ENCODE results near the gene HCFC1R1.
A peak's percentile ranks its signal among the peaks of the same experiment; 100 is the strongest.

The HCFC1R1 gene

DNA sequence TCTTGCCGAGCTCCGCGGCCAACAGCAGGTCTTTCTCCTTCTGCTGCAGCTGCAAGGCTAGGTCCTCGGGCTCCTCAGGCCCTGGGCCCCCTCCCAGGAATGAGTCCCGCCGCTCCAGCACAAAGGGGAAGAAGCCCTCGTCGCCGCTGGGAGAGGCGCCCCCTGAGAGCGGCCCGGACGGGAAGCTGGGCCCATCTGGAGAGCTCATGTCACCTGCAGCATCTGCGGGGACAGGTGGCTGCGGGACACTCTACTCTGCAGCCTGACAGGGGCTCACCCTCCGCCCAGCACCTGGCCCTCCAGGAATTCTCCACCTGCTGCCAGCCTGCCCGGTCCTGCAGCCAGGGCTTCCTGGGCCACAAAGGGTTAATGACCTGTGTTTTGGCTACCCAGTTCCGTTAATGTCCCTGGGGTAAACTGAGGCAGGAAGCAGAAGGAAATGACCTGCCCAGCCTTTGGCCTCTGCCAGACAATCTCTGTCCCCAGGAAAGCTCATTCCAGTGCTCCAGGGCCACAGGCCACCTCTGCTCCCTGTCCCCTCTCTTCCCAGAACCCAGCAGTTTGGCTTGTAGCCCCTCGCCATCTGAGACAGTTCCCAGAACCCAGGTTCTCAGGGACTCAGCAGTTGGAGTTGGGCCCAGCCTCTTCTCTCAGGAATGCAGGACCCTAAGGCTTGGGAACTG is 11.7 kb upstream of the HCFC1R1 start:
- DNase-seq = no peak

DNA sequence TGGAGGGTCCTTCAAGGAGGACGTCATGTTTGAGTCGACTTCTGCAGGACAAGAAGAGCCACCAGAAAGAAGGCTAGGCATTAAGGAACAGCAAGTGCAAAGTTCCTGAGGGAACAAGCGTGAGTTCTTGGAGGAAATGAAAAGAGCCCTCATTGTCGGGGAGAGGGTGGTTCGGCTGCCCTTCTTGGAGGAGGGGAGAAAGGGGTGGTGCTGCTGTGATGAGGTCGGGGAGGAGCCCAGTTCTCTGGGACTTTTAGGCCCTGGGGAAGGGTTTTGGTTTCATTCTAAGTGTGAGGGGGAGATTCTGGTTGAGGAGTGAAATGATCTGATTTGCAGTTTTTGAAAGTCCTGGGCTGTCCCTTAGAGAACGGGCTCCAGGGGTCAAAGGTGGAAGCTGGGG is 8.9 kb upstream of the HCFC1R1 start:
- no peak for DNase-seq

DNA sequence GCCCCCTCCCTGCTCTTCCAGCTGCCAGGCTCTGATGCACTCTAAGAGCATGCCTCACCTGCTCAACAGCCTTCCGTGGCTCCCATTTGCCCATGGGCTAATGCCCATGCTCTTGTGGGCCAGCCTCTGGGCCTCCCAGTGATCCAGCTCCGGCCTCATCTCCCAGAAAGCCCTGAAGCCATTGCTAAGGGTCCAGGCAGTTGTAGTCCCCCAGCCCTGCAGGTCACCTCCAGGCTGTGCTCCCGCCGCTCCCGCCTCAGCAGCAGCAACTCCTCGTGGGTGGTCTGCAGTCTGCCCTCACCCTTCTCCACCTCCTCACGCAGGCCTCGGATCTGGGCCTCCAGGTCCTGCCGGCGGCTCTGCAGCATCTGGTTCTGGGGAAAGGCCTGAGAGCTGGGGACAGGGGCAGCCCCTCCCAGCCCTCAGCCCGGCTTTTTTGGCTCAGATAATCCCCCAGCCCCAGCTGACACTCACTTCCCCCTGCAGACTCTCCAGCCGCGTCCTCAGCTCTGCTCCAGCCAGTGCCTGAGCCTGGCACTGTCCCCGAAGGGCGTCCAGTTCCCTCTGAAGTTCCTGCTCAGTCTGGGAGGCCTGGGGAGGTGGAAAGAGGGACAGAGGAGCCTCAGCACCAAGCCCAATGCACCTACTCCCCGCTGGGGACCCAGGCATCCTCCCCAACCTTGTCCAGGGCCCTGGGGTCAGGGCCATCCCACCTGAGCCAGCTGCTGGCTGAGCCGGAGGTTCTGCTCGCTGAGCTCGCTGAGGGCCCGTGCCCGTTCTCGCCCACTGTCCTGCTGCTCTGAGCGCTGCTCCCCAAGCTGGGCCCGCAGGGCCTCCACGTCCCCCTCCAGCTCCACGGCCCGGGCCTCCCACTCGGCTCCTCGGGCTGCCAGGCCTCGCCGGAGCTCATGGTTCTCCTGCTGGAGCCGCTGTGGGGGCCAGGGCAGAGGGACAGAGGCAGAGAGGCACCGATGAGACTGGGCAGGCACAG is 6.8 kb upstream of the HCFC1R1 start:
- DNase-seq = no peak

GRCh38 chr16:3029491-3030221 is 5.9 kb upstream of the HCFC1R1 start:
- no peak for DNase-seq

GRCh38 chr16:3028716-3029319 is 5.1 kb upstream of the HCFC1R1 start:
- no peak for DNase-seq

- DNase-seq = peak; percentile 87
These were observed 4.4 kb upstream of the HCFC1R1 start for GRCh38 chr16:3027983-3028715.

- DNase-seq = no peak
These were observed 3.7 kb upstream of the HCFC1R1 start for GRCh38 chr16:3027489-3027795.

GRCh38 chr16:3026609-3027488 is 3.1 kb upstream of the HCFC1R1 start:
- no peak for DNase-seq

GRCh38 chr16:3026003-3026378 is 2.2 kb upstream of the HCFC1R1 start:
- DNase-seq = no peak

- DNase-seq = no peak
These were observed 1.6 kb upstream of the HCFC1R1 start for GRCh38 chr16:3025032-3026002.

GRCh38 chr16:3023415-3023668 is 400 bp downstream of the HCFC1R1 start:
- DNase-seq = no peak

- DNase-seq = no peak
These were observed 893 bp downstream of the HCFC1R1 start for GRCh38 chr16:3022684-3023414.

- DNase-seq = peak; percentile 44
These were observed 1.5 kb downstream of the HCFC1R1 start for GRCh38 chr16:3022208-3022683.

DNA sequence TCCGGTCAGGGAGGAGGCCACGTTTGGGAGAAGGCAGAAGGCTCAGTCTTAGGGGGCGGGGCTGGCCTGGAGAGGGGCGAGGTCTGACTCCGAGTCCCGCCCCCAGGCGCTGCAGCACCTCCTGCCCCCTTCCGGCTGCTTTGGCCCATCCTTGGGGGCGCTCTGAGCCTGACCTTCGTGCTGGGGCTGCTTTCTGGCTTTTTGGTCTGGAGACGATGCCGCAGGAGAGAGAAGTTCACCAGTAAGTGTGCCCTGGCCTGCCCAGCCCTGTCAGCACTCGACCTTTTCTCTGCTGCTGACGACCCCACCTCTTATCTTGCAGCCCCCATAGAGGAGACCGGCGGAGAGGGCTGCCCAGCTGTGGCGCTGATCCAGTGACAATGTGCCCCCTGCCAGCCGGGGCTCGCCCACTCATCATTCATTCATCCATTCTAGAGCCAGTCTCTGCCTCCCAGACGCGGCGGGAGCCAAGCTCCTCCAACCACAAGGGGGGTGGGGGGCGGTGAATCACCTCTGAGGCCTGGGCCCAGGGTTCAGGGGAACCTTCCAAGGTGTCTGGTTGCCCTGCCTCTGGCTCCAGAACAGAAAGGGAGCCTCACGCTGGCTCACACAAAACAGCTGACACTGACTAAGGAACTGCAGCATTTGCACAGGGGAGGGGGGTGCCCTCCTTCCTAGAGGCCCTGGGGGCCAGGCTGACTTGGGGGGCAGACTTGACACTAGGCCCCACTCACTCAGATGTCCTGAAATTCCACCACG is 2.1 kb downstream of the HCFC1R1 start:
- peak; percentile 38 for DNase-seq

GRCh38 chr16:3020604-3021448 is 2.9 kb downstream of the HCFC1R1 start:
- DNase-seq = peak; percentile 47

GRCh38 chr16:3020247-3020603 is 3.5 kb downstream of the HCFC1R1 start, which contains the start of gene TNFRSF12A:
TNFRSF12A (plus strand) TSS chr16:3020368; CDS start chr16:3020398, 30 bp downstream.
- DNase-seq = peak; percentile 50

- DNase-seq = no peak
These were observed 4.0 kb downstream of the HCFC1R1 start for GRCh38 chr16:3019594-3020246.
